H1 (cell line): ENCODE data around the gene ZNF618. TPM values are rescaled to one million over a fixed set of nuclear protein-coding genes. Genes with fewer than 3 reads are reported as not detected.

Experiments used
- BACH1 ChIP-seq: IDR thresholded peaks from 2 replicates; pipeline ENCODE4 v1.6.1; 2012; ENCODE audit warnings: low read length, improper control_type of control experiment
- CEBPB ChIP-seq: IDR thresholded peaks from 2 replicates; pipeline ENCODE4 v1.6.1; 2012; ENCODE audit warnings: low read depth, low read length
- EZH2 ChIP-seq: fragments of 200-600 bp; sonication (generic); IDR thresholded peaks from 2 replicates; pipeline ENCODE4 v1.7.1; 2012; ENCODE audit warnings: low read depth, mild to moderate bottlenecking, moderate library complexity, low read length, inconsistent platforms; ENCODE audit not compliant: severe bottlenecking
- HDAC2 ChIP-seq, 2 experiments: fragments of 300-600 bp in 1 of 2; sonication (generic) in 1 of 2; IDR thresholded peaks; 2 replicates each; pipeline ENCODE4 v1.6.1; 2011 to 2012; ENCODE audit warnings: low read depth in 2 of 2, low read length in 2 of 2, mild to moderate bottlenecking in 2 of 2, moderate library complexity in 2 of 2, borderline replicate concordance in 1 of 2, inconsistent platforms in 1 of 2
- SAP30 ChIP-seq: fragments of 300-600 bp; sonication (generic); IDR thresholded peaks from 2 replicates; pipeline ENCODE4 v1.7.1; 2012; ENCODE audit warnings: low read length, moderate library complexity, mild to moderate bottlenecking, inconsistent platforms; ENCODE audit not compliant: insufficient read depth, insufficient replicate concordance
- SIN3A ChIP-seq, 2 experiments: IDR thresholded peaks in 1 of 2; conservative IDR thresholded peaks in 1 of 2; 2 replicates each; pipeline ENCODE4 v1.6.1; 2011 to 2012; ENCODE audit warnings: low read length in 2 of 2, improper control_type of control experiment in 1 of 2, low read depth in 1 of 2, mild to moderate bottlenecking in 1 of 2
- polyA plus RNA-seq, 7 experiments: library from polyadenylated mRNA; depleted of rRNA in 3 of 7; stranded (reverse) in 5 of 7; unstranded in 2 of 7; fragments of >200 nt in 5 of 7; fragments of 200-250 nt in 2 of 7; gene quantifications; 1 replicate in 5 of 7; 2 replicates in 1 of 7; 4 replicates in 1 of 7; pipeline versions ENCODE4 v1.2.1 to v1.2.3, GENCODE V29; 2011 to 2013; ENCODE audit warnings: missing spikeins in 2 of 7, mixed read lengths in 2 of 7
- total RNA-seq: library from RNA; stranded (reverse); fragmentation: NEBNext Ultra II Directional; extraction: Animal tissue kit (Norgen Biotek cat#: 25700); gene quantifications from 2 replicates; pipeline ENCODE4 v1.2.1, GENCODE V29; 2021
- TF ChIP-seq, protein P1 (sequence below): fragments of 300-600 bp; sonication (generic); IDR thresholded peaks from 2 replicates; pipeline ENCODE4 v1.7.1; 2012; ENCODE audit warnings: low read length, moderate library complexity, mild to moderate bottlenecking, inconsistent platforms; ENCODE audit not compliant: insufficient replicate concordance

The ZNF618 gene
- total and polyA plus RNA-seq, 2 of the 8 experiments (the other 6 are each of a cell fraction or from before 2014, with no cell fraction given): 9.6 to 28.5 TPM

DNA sequence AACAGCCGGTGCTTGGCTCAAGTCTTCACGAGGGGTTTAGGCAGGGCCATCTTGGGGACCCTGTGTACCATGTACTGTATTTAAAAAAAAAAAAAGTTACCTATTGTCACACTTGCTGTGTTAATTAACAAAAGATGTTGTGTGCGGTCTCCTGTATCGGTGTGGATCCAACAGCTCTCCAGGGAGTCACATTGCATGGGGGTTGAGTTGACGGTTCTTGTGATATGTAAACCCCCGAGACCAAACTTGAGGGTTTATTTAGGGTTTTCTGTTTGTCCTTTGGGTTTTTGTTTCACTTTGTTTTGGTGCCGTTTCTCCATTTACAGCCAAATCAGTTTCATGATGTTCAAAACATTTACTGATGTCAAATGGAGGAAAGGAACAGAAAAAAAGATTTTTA, 179.8 kb downstream of the ZNF618 start (continued):
- TF ChIP-seq, protein P1, sequence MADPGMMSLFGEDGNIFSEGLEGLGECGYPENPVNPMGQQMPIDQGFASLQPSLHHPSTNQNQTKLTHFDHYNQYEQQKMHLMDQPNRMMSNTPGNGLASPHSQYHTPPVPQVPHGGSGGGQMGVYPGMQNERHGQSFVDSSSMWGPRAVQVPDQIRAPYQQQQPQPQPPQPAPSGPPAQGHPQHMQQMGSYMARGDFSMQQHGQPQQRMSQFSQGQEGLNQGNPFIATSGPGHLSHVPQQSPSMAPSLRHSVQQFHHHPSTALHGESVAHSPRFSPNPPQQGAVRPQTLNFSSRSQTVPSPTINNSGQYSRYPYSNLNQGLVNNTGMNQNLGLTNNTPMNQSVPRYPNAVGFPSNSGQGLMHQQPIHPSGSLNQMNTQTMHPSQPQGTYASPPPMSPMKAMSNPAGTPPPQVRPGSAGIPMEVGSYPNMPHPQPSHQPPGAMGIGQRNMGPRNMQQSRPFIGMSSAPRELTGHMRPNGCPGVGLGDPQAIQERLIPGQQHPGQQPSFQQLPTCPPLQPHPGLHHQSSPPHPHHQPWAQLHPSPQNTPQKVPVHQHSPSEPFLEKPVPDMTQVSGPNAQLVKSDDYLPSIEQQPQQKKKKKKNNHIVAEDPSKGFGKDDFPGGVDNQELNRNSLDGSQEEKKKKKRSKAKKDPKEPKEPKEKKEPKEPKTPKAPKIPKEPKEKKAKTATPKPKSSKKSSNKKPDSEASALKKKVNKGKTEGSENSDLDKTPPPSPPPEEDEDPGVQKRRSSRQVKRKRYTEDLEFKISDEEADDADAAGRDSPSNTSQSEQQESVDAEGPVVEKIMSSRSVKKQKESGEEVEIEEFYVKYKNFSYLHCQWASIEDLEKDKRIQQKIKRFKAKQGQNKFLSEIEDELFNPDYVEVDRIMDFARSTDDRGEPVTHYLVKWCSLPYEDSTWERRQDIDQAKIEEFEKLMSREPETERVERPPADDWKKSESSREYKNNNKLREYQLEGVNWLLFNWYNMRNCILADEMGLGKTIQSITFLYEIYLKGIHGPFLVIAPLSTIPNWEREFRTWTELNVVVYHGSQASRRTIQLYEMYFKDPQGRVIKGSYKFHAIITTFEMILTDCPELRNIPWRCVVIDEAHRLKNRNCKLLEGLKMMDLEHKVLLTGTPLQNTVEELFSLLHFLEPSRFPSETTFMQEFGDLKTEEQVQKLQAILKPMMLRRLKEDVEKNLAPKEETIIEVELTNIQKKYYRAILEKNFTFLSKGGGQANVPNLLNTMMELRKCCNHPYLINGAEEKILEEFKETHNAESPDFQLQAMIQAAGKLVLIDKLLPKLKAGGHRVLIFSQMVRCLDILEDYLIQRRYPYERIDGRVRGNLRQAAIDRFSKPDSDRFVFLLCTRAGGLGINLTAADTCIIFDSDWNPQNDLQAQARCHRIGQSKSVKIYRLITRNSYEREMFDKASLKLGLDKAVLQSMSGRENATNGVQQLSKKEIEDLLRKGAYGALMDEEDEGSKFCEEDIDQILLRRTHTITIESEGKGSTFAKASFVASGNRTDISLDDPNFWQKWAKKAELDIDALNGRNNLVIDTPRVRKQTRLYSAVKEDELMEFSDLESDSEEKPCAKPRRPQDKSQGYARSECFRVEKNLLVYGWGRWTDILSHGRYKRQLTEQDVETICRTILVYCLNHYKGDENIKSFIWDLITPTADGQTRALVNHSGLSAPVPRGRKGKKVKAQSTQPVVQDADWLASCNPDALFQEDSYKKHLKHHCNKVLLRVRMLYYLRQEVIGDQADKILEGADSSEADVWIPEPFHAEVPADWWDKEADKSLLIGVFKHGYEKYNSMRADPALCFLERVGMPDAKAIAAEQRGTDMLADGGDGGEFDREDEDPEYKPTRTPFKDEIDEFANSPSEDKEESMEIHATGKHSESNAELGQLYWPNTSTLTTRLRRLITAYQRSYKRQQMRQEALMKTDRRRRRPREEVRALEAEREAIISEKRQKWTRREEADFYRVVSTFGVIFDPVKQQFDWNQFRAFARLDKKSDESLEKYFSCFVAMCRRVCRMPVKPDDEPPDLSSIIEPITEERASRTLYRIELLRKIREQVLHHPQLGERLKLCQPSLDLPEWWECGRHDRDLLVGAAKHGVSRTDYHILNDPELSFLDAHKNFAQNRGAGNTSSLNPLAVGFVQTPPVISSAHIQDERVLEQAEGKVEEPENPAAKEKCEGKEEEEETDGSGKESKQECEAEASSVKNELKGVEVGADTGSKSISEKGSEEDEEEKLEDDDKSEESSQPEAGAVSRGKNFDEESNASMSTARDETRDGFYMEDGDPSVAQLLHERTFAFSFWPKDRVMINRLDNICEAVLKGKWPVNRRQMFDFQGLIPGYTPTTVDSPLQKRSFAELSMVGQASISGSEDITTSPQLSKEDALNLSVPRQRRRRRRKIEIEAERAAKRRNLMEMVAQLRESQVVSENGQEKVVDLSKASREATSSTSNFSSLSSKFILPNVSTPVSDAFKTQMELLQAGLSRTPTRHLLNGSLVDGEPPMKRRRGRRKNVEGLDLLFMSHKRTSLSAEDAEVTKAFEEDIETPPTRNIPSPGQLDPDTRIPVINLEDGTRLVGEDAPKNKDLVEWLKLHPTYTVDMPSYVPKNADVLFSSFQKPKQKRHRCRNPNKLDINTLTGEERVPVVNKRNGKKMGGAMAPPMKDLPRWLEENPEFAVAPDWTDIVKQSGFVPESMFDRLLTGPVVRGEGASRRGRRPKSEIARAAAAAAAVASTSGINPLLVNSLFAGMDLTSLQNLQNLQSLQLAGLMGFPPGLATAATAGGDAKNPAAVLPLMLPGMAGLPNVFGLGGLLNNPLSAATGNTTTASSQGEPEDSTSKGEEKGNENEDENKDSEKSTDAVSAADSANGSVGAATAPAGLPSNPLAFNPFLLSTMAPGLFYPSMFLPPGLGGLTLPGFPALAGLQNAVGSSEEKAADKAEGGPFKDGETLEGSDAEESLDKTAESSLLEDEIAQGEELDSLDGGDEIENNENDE: no peak
- TF ChIP-seq EZH2 (no peak), CEBPB (no peak), SIN3A (conservative IDR thresholded peaks at IDR 0.05 in 1 of 2, IDR thresholded peaks at IDR 0.05 in 1 of 2; ENCODE audit: low read depth in 1 of 2, low read length in 2 of 2) (no peak), SAP30 (no peak), HDAC2 (IDR thresholded peaks at IDR 0.05; ENCODE audit: borderline replicate concordance in 1 of 2, low read depth in 2 of 2, low read length in 2 of 2) (no peak), BACH1 (no peak)
